GM19035 (cell line): ENCODE measurements around the gene SMARCD1.

Experiments
- ATAC-seq: cut with Tn5 transposase; IDR thresholded peaks from one replicate; pipeline ENCODE4 v1.9.1; 2021; ENCODE audit not compliant: unreplicated experiment

The SMARCD1 gene

GRCh38 chr12:50084775-50085614 lies at the start of gene SMARCD1:
Gene SMARCD1 (plus strand): TSS chr12:50085342. CDS start chr12:50085370, 28 bp downstream.
- peak; percentile 88 for ATAC-seq

- no peak for ATAC-seq
Observed at GRCh38 chr12:50038336-50038735, 46.8 kb upstream of the SMARCD1 start.

GRCh38 chr12:50039151-50039835 lies 45.8 kb upstream of the SMARCD1 start:
- ATAC-seq, result no peak

GRCh38 chr12:50040657-50041056 lies 44.5 kb upstream of the SMARCD1 start:
- ATAC-seq, result no peak

- no peak for ATAC-seq
Observed at GRCh38 chr12:50041062-50041860, 43.9 kb upstream of the SMARCD1 start.

- no peak for ATAC-seq
Observed at GRCh38 chr12:50041962-50042361, 43.2 kb upstream of the SMARCD1 start.

- no peak for ATAC-seq
Observed at GRCh38 chr12:50042693-50043092, 42.4 kb upstream of the SMARCD1 start.

- ATAC-seq, result no peak
Observed at GRCh38 chr12:50043308-50043707, 41.8 kb upstream of the SMARCD1 start.

GRCh38 chr12:50043854-50044253 lies 41.3 kb upstream of the SMARCD1 start:
- ATAC-seq, result no peak

- no peak for ATAC-seq
Observed at GRCh38 chr12:50047693-50048250, 37.4 kb upstream of the SMARCD1 start.

GRCh38 chr12:50049254-50050118 lies 35.7 kb upstream of the SMARCD1 start:
- no peak for ATAC-seq

- no peak for ATAC-seq
Observed at GRCh38 chr12:50050119-50050385, 35.1 kb upstream of the SMARCD1 start.

GRCh38 chr12:50050410-50051098 lies 34.6 kb upstream of the SMARCD1 start:
- ATAC-seq, result no peak

GRCh38 chr12:50051101-50051806 lies 33.9 kb upstream of the SMARCD1 start:
- no peak for ATAC-seq

- no peak for ATAC-seq
Observed at GRCh38 chr12:50052544-50052943, 32.6 kb upstream of the SMARCD1 start.

- ATAC-seq, result no peak
Observed at GRCh38 chr12:50052964-50053363, 32.2 kb upstream of the SMARCD1 start.

- ATAC-seq, result no peak
Observed at GRCh38 chr12:50053583-50053982, 31.6 kb upstream of the SMARCD1 start.

- ATAC-seq, result no peak
Observed at GRCh38 chr12:50055831-50056638, 29.1 kb upstream of the SMARCD1 start.

- no peak for ATAC-seq
Observed at GRCh38 chr12:50056639-50056976, 28.5 kb upstream of the SMARCD1 start.
